Sigmoid colon (tissue), 4 donors: ENCODE data around the gene SLIT3.

Experiments
- CTCF ChIP-seq, 4 experiments: fragments of 450-650 bp in 3 of 4; fragments of 200-600 bp in 1 of 4; IDR thresholded peaks; one replicate each; pipeline ENCODE4 v1.5.1; 2016 to 2019; ENCODE audit warnings: antibody characterized with exemption in 4 of 4, mild to moderate bottlenecking in 3 of 4, moderate library complexity in 2 of 4
- POLR2A ChIP-seq, 2 donors: fragments of 450-650 bp; IDR thresholded peaks; one replicate each; pipeline ENCODE4 v1.6.1; 2016; ENCODE audit warnings: antibody characterized with exemption in 2 of 2, mild to moderate bottlenecking in 2 of 2, moderate library complexity in 2 of 2
- POLR2AphosphoS5 ChIP-seq, 4 donors: sonication (generic); formaldehyde crosslinking; IDR thresholded peaks; one replicate each; pipeline ENCODE4 v1.6.1; 2017; ENCODE audit warnings: antibody characterized with exemption in 4 of 4

GRCh38 chr5:169165052-169165451, 135.9 kb downstream of the SLIT3 start:
- TF ChIP-seq CTCF (IDR thresholded peaks at IDR 0.05) (no peak), POLR2A (IDR thresholded peaks at IDR 0.05) (no peak), POLR2AphosphoS5 (IDR thresholded peaks at IDR 0.05) (no peak)
